HUES64 (cell line): ENCODE measurements around the gene CTNNAL1.
"Not testable (repeated sequence)": the region's sequence is repeated elsewhere in the genome, so short reads cannot be mapped to it uniquely, and the experiment has no call there.

Experiments used
- H3K27ac ChIP-seq: 2 replicates; pipeline ENCODE4 v1.7.0; 2013; ENCODE audit warnings: low read depth, low read length, inconsistent platforms
- H3K27me3 ChIP-seq: 2 replicates; pipeline ENCODE4 v1.6.1; 2013; ENCODE audit warnings: mild to moderate bottlenecking, low read length; ENCODE audit not compliant: insufficient read depth
- H3K36me3 ChIP-seq: 2 replicates; pipeline ENCODE4 v1.6.1; 2013; ENCODE audit warnings: mild to moderate bottlenecking, low read length; ENCODE audit not compliant: insufficient read depth
- H3K4me1 ChIP-seq: 2 replicates; pipeline ENCODE4 v1.6.1; 2013; ENCODE audit warnings: mild to moderate bottlenecking, low read length, moderate library complexity; ENCODE audit not compliant: insufficient read depth
- H3K4me3 ChIP-seq: 2 replicates; pipeline ENCODE4 v1.5.1; 2013; ENCODE audit warnings: mild to moderate bottlenecking, low read length, moderate library complexity
- H3K9ac ChIP-seq: 2 replicates; pipeline ENCODE4 v1.6.1; 2013; ENCODE audit warnings: mild to moderate bottlenecking, low read depth, low read length
- H3K9me3 ChIP-seq: 2 replicates; pipeline ENCODE4 v1.6.1; 2013; ENCODE audit warnings: low read depth, low read length; ENCODE audit not compliant: insufficient read depth
- WGBS: fragments of 150-250, 120-280 bp; methylation state at CpG from one replicate; pipeline ENCODE4 v1.1.7; 2013; ENCODE audit warnings: missing lambda C conversion rate; 5-methylcytosine and 5-hydroxymethylcytosine counted together

CTNNAL1 gene

GRCh38 chr9:108983885-108984284 lies 29.4 kb downstream of the CTNNAL1 start:
- Histone ChIP-seq H3K36me3 (peaks cover 41% of the 10 kb centered on the region), H3K4me1 (no peaks in the 10 kb centered on the region)

GRCh38 chr9:108980893-108981292 lies 32.4 kb downstream of the CTNNAL1 start:
- no peak overlapping the region for H3K4me3 ChIP-seq
- 93% methylated on average over 2 of the region's 2 CpGs for WGBS
- H3K27ac ChIP-seq, result no peak overlapping the region
- peaks cover 59% of the 10 kb centered on the region for H3K36me3 ChIP-seq
- no peaks in the 10 kb centered on the region for H3K9me3 ChIP-seq
- H3K9ac ChIP-seq, result no peak overlapping the region
- no peaks in the 10 kb centered on the region for H3K27me3 ChIP-seq
- H3K4me1 ChIP-seq, result no peaks in the 10 kb centered on the region

More at GRCh38 chr9:108983885-108984284, 29.4 kb downstream of the CTNNAL1 start:
- Histone ChIP-seq H3K27me3 (no peaks in the 10 kb centered on the region), H3K27ac (no peak overlapping the region), H3K9ac (no peak overlapping the region), H3K9me3 (no peaks in the 10 kb centered on the region), H3K4me3 (no peak overlapping the region)

- 91% methylated on average over 1 of the region's 1 CpG for WGBS
- H3K36me3 ChIP-seq, result peaks cover 54% of the 10 kb centered on the region
- no peak overlapping the region for H3K27ac ChIP-seq
- H3K9ac ChIP-seq, result no peak overlapping the region
- no peaks in the 10 kb centered on the region for H3K27me3 ChIP-seq
- no peak overlapping the region for H3K4me3 ChIP-seq
- H3K9me3 ChIP-seq, result no peaks in the 10 kb centered on the region
- H3K4me1 ChIP-seq, result no peaks in the 10 kb centered on the region
These were observed 35.1 kb downstream of the CTNNAL1 start for GRCh38 chr9:108978205-108978604.

GRCh38 chr9:108973895-108974294 lies 39.4 kb downstream of the CTNNAL1 start:
- Histone ChIP-seq H3K27me3 (no peaks in the 10 kb centered on the region), H3K9me3 (no peaks in the 10 kb centered on the region), H3K4me1 (no peaks in the 10 kb centered on the region), H3K4me3 (no peak overlapping the region), H3K27ac (no peak overlapping the region), H3K9ac (no peak overlapping the region), H3K36me3 (peaks cover 57% of the 10 kb centered on the region)
- WGBS, result 94% methylated on average over 5 of the region's 5 CpGs

GRCh38 chr9:108972626-108973209 lies 40.6 kb downstream of the CTNNAL1 start:
- H3K36me3 ChIP-seq, result peaks cover 52% of the 10 kb centered on the region
- no peak overlapping the region for H3K4me3 ChIP-seq
- WGBS, result 100% methylated on average over 1 of the region's 2 CpGs
- H3K27me3 ChIP-seq, result no peaks in the 10 kb centered on the region
- H3K4me1 ChIP-seq, result no peaks in the 10 kb centered on the region
- no peaks in the 10 kb centered on the region for H3K9me3 ChIP-seq
- no peak overlapping the region for H3K27ac ChIP-seq
- no peak overlapping the region for H3K9ac ChIP-seq

GRCh38 chr9:108972186-108972585 lies 41.1 kb downstream of the CTNNAL1 start:
- Histone ChIP-seq H3K4me1 (no peaks in the 10 kb centered on the region), H3K9me3 (no peaks in the 10 kb centered on the region), H3K27ac (no peak overlapping the region), H3K36me3 (peaks cover 49% of the 10 kb centered on the region), H3K4me3 (no peak overlapping the region), H3K9ac (no peak overlapping the region), H3K27me3 (no peaks in the 10 kb centered on the region)
- 95% methylated on average over 3 of the region's 3 CpGs for WGBS

- H3K27me3 ChIP-seq, H3K4me3 ChIP-seq, H3K4me1 ChIP-seq, H3K9me3 ChIP-seq, H3K27ac ChIP-seq, H3K9ac ChIP-seq: not testable (repeated sequence)
- H3K36me3 ChIP-seq, result peaks cover 48% of the 10 kb centered on the region
- 91% methylated on average over 2 of the region's 2 CpGs for WGBS
These were observed 41.9 kb downstream of the CTNNAL1 start for GRCh38 chr9:108971392-108971791.

GRCh38 chr9:108967916-108968315 lies 45.4 kb downstream of the CTNNAL1 start:
- Histone ChIP-seq H3K4me1 (no peaks in the 10 kb centered on the region), H3K4me3 (no peak overlapping the region), H3K9me3 (no peaks in the 10 kb centered on the region), H3K27ac (no peak overlapping the region), H3K27me3 (no peaks in the 10 kb centered on the region), H3K9ac (no peak overlapping the region), H3K36me3 (peaks cover 68% of the 10 kb centered on the region)

- Histone ChIP-seq H3K4me3 (no peak overlapping the region), H3K4me1 (no peaks in the 10 kb centered on the region), H3K27me3 (no peaks in the 10 kb centered on the region), H3K36me3 (peaks cover 54% of the 10 kb centered on the region), H3K9ac (no peak overlapping the region), H3K9me3 (no peaks in the 10 kb centered on the region), H3K27ac (no peak overlapping the region)
- 93% methylated on average over 4 of the region's 4 CpGs for WGBS
These were observed 49.7 kb downstream of the CTNNAL1 start for GRCh38 chr9:108963459-108964143.

- 95% methylated on average over 2 of the region's 2 CpGs for WGBS
These were observed 52.1 kb downstream of the CTNNAL1 start for GRCh38 chr9:108961151-108961550.

GRCh38 chr9:108960331-108960730 lies 53.0 kb downstream of the CTNNAL1 start:
- Histone ChIP-seq H3K4me3 (no peak overlapping the region), H3K27ac (no peak overlapping the region), H3K4me1 (no peaks in the 10 kb centered on the region), H3K9me3 (no peaks in the 10 kb centered on the region), H3K36me3 (peaks cover 29% of the 10 kb centered on the region), H3K9ac (no peak overlapping the region), H3K27me3 (no peaks in the 10 kb centered on the region)
- 75% methylated on average over 5 of the region's 6 CpGs for WGBS

More at GRCh38 chr9:108961151-108961550, 52.1 kb downstream of the CTNNAL1 start:
- no peak overlapping the region for H3K4me3 ChIP-seq
- H3K27me3 ChIP-seq, result no peaks in the 10 kb centered on the region
- no peak overlapping the region for H3K9ac ChIP-seq
- no peaks in the 10 kb centered on the region for H3K4me1 ChIP-seq
- no peaks in the 10 kb centered on the region for H3K9me3 ChIP-seq
- H3K27ac ChIP-seq, result no peak overlapping the region
- peaks cover 37% of the 10 kb centered on the region for H3K36me3 ChIP-seq

- Histone ChIP-seq H3K4me1 (no peaks in the 10 kb centered on the region), H3K27ac (no peak overlapping the region), H3K4me3 (no peak overlapping the region), H3K36me3 (peaks cover 23% of the 10 kb centered on the region), H3K9ac (no peak overlapping the region), H3K27me3 (no peaks in the 10 kb centered on the region), H3K9me3 (no peaks in the 10 kb centered on the region)
These were observed 56.7 kb downstream of the CTNNAL1 start for GRCh38 chr9:108956631-108957026.
